Measurements from ENCODE around the gene CYP2E1.

GRCh38 chr10:133567119-133567518 lies 40.0 kb downstream of the CYP2E1 start:
- TF ChIP-seq EZH2 (IDR thresholded peaks at IDR 0.05; ENCODE audit: borderline replicate concordance, low read depth, low read length, severe bottlenecking) = no peak
- TF ChIP-seq CTCF (IDR thresholded peaks at IDR 0.05; ENCODE audit: borderline replicate concordance, extremely low read depth, low read length, poor library complexity, severe bottlenecking) = no peak
